Spleen (tissue), 7 donors: Measurements from ENCODE around the gene PPP2R2D.

Experiments
- CTCF ChIP-seq, 11 experiments: fragments of 200-600 bp in 7 of 11; fragments of 450-650 bp in 4 of 11; sonication (generic) in 4 of 11; IDR thresholded peaks in 8 of 11; conservative IDR thresholded peaks in 3 of 11; 1 replicate in 7 of 11; 2 replicates in 4 of 11; pipeline versions ENCODE4 v1.4.0 to v1.8.0; 2016 to 2021; ENCODE audit warnings: antibody characterized with exemption in 11 of 11, inconsistent platforms in 4 of 11, mild to moderate bottlenecking in 1 of 11
- POLR2A ChIP-seq, 3 donors: fragments of 450-650 bp; IDR thresholded peaks; one replicate each; pipeline ENCODE4 v1.5.1; 2017; ENCODE audit warnings: antibody characterized with exemption in 3 of 3, mild to moderate bottlenecking in 1 of 3
- POLR2AphosphoS5 ChIP-seq, 3 donors: sonication (generic); formaldehyde crosslinking; IDR thresholded peaks; one replicate each; pipeline ENCODE4 v1.5.1; 2017; ENCODE audit warnings: antibody characterized with exemption in 3 of 3
- donor health status: DM: no; HTN: no; CAD: no; lungs with moderate emphysema.
- donor health status: DM: no; HTN: no; CAD: no.
- donor health status: DM: no; HTN: no; CAD: no.

- TF ChIP-seq CTCF (IDR thresholded peaks at IDR 0.05 in 8 of 11, conservative IDR thresholded peaks at IDR 0.05 in 3 of 11), result no peak
- TF ChIP-seq POLR2A (IDR thresholded peaks at IDR 0.05), result no peak
- TF ChIP-seq POLR2AphosphoS5 (IDR thresholded peaks at IDR 0.05), result no peak
Observed at GRCh38 chr10:131925011-131925649, 24.3 kb downstream of the PPP2R2D start.
